HL-60/S4 treated with phorbol 12-myristate 13-acetate at 8.2 ng/mL for 4 days and 3 days (cell line): ENCODE data around the gene MICAL3.

Experiments
- in situ Hi-C: fragments of 300-500 bp; cut with MboI; formaldehyde crosslinking; loops from 2 replicates; pipeline ENCODE4 v1.15.0; 2022; ENCODE audit warnings: low sequenced_read_pairs

MICAL3 gene

DNA sequence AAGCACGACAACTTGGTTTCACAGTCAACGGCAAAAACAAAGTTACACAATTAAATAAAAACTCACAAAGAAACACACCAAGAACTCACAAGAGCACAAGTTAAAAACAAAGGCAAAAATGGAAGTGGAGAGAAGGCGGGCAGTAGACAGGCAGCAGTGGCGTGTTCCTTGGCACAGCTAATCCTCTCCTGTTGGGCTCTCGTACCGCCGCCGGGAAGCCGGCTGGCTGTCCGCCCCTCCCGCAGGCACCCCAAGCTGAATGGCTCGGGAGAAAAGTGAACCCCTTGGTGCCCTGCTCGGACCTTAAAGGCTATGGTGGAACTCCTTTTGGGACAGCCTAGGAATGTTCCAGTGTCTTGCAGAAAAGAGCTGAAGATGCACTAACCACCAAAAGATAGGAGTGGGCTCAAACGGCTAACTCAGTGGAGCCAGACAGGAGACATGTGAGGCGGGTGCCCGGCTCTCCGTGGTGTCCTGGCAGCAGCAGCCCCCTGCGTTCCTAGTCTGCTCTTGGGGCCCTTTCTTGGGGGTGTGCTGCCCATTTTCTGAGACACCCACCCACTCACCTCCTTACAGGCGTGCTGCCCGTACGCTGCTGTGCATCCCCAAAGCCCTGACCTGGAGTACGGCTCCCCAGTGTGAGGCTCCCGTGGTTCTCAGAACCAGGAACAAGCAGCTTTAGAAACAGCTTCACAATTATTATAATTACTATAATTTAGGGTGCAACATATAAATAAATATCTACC lies 164.0 kb downstream of the MICAL3 start:
- in situ Hi-C loops: no loop called here

- in situ Hi-C loops: no loop called here
Measured at GRCh38 chr22:17858033-17858432, 166.3 kb downstream of the MICAL3 start.

- in situ Hi-C loops: no loop called here
Measured at GRCh38 chr22:17855572-17856290, 168.6 kb downstream of the MICAL3 start.

DNA sequence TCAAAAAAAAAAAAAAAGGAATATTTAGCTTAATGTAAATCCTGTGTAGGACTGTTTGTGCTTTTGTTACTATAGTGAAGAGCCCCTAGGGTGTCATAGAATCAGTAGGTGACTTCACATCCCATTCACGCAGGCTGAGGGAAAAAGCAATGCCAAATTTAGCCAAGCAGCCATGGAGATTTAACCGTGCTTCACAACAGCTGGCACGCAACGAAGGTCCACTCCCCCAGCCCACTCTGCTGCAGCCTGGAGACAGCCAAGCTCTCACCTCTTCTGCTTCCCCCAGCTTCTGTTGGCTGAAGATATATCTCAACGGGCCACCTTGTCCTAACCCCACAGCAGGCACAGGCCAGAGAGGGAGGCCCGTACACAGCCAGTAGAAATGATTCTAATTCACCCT lies 171.3 kb downstream of the MICAL3 start:
- in situ Hi-C loops: no loop called here

GRCh38 chr22:17851759-17852158 lies 172.6 kb downstream of the MICAL3 start:
- in situ Hi-C loops: no loop called here

- in situ Hi-C loops: loop anchor here (10.0 kb wide), 1 partner anchor 217 kb away; no protein-coding TSS in a partner anchor
Measured at GRCh38 chr22:17847360-17848078, 176.8 kb downstream of the MICAL3 start.

- in situ Hi-C loops: loop anchor here (10.0 kb wide), 1 partner anchor 218 kb away; no protein-coding TSS in a partner anchor
Measured at GRCh38 chr22:17846326-17846992, 177.9 kb downstream of the MICAL3 start.

DNA sequence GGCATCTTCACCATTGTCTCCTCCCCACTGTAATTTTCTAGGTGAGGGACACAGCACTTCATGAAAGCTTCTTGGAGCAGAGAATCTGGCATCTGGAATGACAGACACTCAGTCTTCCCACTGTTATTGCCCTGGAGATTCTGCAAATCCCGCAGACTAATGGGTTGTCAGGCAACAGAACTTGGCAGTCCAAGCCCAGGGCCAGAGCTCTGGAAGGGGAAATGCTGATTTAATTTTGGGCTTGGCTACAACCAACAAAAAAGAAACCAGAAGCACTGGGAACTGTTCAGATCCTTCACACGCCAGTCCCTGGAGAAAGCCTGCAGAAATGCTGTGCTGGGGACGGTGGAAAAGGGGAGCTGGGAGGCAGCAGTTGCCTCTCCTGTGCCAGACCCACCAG lies 178.6 kb downstream of the MICAL3 start:
- in situ Hi-C loops: loop anchor here (10.0 kb wide), 1 partner anchor 219 kb away; no protein-coding TSS in a partner anchor

- in situ Hi-C loops: loop anchor here (10.0 kb wide), 1 partner anchor 219 kb away; no protein-coding TSS in a partner anchor
Measured at GRCh38 chr22:17845327-17845726, 179.0 kb downstream of the MICAL3 start.

DNA sequence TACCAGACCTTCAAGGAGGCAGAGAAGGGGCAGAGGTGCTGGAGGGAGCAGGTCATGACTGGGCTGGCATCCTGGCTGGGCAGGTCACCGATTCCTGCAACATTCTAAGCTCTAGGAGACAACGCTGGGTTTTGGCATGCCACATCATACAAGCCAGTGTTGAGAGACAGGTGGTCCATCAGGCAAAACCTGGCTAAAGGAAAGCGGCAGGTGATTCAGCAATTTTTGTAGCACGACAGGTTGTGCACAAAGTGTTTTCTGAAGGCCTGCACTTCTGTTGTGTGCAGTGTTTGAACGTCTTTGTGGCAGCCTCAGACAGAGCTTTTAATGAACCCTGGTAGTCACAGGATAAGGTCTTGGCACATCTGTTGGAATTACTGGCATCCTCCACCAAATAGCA lies 180.2 kb downstream of the MICAL3 start:
- in situ Hi-C loops: loop anchor here (10.0 kb wide), 1 partner anchor 221 kb away; no protein-coding TSS in a partner anchor

GRCh38 chr22:17842386-17842785 lies 182.0 kb downstream of the MICAL3 start:
- in situ Hi-C loops: loop anchor here (10.0 kb wide), 1 partner anchor 222 kb away; no protein-coding TSS in a partner anchor

GRCh38 chr22:17841836-17842235 lies 182.5 kb downstream of the MICAL3 start:
- in situ Hi-C loops: loop anchor here (10.0 kb wide), 1 partner anchor 223 kb away; no protein-coding TSS in a partner anchor

DNA sequence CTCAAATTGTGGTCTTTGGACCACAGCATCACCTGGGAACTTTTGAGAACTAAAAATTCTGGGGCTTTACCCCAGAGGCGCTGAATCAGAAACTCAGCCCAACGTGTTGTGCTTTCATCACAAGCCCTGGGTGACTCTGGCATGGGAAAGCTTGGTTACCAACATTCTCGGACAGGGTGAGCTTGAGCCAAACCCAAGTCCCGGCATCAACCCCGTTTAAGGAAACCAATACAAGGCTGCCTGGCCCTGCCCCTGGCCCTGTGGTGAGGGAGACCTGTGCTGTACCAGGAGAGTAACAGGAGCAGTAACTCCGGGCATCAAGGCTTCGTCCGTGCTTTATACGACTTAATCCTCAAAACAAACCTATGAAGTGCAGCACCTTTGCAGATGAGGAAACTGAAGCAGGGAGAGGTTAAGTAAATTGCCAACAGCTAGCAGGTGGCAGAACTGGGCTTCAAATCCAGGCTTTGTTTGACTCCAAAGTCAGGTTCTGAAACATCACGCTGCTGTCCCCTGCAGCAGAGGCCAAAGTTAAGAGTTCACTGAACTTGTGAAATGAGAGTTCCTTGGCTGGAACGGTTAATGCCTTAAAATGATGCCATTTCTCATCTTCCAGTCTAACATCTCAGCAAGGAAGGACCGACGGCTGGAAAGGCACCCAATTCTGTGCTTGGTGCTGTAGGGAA lies 186.0 kb downstream of the MICAL3 start:
- in situ Hi-C loops: no loop called here

- in situ Hi-C loops: no loop called here
Measured at GRCh38 chr22:17836992-17837742, 187.2 kb downstream of the MICAL3 start.

- in situ Hi-C loops: no loop called here
Measured at GRCh38 chr22:17835256-17835655, 189.1 kb downstream of the MICAL3 start.

GRCh38 chr22:17833489-17833888 lies 190.9 kb downstream of the MICAL3 start:
- in situ Hi-C loops: no loop called here

DNA sequence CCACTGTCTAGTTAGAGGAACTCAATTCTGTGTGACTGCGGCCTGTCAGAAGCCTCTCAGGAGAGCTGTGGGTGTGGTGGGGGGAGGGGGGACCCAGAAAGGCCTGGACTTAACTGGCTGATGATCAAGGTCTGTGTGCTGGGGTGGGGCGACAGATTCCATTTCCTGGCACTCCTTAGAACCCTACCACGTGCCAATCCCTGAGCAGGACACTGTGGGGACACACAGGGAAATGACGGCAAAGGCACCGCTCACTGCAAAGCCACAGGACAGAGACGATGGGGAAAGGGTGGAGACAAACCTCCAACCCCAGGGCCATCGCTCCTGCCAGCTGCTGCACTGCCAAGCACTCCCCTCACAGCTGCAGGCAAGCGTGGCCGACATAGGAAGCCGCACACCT lies 191.7 kb downstream of the MICAL3 start:
- in situ Hi-C loops: no loop called here

DNA sequence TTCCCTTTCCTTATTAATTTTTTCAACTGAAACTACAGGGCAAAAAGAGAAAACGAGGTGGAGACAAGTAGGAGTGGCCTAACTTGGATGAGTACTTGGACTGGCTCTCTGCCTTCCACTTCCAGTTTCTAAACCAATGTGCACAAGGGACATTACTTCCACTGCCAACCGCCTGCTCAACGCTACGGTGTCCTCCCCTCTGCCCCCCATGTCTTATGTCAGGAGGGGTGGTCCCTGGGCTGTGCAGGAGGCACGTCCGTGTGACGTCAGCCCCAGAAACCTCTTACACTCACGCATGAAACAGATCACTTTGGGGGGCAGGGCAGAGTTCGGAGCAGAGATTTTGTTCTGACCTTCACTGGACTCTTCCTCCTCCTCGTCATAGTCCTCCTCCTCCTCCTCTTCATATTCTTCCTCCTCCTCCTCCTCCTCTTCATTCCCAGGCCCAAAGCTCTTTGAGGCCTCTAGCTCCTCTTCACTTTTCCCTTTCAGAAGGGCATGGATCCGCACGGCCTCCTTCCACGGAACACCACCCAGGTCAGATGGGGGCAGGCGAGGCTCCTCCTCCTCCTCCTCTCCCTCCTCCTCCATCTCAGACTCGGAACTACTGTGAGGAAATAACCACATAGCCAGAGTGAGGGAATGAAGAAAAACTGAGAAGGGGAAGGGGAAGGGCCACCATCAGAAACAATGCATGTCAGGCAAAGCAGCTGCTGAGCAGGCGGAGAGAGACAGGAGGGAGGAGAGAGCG lies 192.7 kb downstream of the MICAL3 start:
- in situ Hi-C loops: no loop called here
